MM.1S (cell line): ENCODE measurements around the gene HIPK4.

ENCODE experiments used
- EZH2 ChIP-seq: fragments of 300-600 bp; sonication (generic); optimal IDR thresholded peaks from 2 replicates; pipeline ENCODE3; 2017; ENCODE audit warnings: low read depth, mild to moderate bottlenecking, antibody characterized with exemption, low read length, mixed read lengths
- EZH2phosphoT487 ChIP-seq: fragments of 300-600 bp; sonication (generic); IDR thresholded peaks from 2 replicates; pipeline ENCODE4 v1.6.1; 2018; ENCODE audit warnings: antibody characterized with exemption, low read length
- TF ChIP-seq, protein P1 (sequence below): fragments of 300-600 bp; sonication (generic); IDR thresholded peaks from 2 replicates; pipeline ENCODE4 v1.5.1; 2016; ENCODE audit warnings: antibody characterized with exemption, low read length, mixed read lengths

DNA sequence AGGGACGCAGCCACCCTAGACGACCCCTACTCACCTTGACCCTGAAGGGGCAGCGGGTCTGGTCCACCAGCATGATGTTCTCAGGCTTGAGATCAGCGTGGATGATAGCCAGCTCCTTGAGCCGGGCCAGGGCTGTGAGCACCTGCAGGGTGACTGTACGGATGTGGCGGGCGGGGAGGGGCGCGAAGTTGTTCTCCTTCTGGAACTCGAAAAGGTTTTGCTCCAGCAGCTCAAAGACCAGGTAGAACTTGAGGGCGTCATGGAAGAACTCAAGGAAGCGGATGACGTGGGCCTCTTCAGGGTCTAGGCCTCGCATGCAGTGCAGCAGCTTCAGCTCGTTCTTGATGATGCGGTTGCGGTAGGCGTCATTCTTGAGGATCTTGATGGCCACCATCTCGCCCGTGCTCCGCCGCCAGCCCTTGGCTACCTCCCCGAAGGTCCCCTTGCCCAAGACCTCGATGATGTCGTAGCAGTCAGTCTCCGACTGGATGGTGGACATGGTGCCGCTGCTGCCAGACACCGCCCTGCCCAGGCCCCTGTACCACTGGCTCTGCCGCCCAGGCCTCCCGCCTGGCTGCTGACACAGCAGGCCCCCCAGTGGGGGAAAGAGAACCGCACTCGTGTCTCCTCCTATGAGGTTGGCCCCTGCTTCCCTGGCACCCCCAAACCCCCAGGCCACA, 437 bp downstream of the HIPK4 start:
- TF ChIP-seq EZH2, result no peak
- TF ChIP-seq, protein P1, sequence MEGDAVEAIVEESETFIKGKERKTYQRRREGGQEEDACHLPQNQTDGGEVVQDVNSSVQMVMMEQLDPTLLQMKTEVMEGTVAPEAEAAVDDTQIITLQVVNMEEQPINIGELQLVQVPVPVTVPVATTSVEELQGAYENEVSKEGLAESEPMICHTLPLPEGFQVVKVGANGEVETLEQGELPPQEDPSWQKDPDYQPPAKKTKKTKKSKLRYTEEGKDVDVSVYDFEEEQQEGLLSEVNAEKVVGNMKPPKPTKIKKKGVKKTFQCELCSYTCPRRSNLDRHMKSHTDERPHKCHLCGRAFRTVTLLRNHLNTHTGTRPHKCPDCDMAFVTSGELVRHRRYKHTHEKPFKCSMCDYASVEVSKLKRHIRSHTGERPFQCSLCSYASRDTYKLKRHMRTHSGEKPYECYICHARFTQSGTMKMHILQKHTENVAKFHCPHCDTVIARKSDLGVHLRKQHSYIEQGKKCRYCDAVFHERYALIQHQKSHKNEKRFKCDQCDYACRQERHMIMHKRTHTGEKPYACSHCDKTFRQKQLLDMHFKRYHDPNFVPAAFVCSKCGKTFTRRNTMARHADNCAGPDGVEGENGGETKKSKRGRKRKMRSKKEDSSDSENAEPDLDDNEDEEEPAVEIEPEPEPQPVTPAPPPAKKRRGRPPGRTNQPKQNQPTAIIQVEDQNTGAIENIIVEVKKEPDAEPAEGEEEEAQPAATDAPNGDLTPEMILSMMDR, result no peak
- TF ChIP-seq EZH2phosphoT487, result no peak
